HG03064 (cell line): ENCODE results near the gene ACAN.

ENCODE experiments used
- ATAC-seq: cut with Tn5 transposase; IDR thresholded peaks from one replicate; pipeline ENCODE4 v1.9.1; 2021; ENCODE audit warnings: low read depth; ENCODE audit not compliant: unreplicated experiment

The ACAN gene

GRCh38 chr15:88839961-88840360 lies 36.7 kb downstream of the ACAN start:
- no peak for ATAC-seq

GRCh38 chr15:88841236-88841635 lies 38.0 kb downstream of the ACAN start:
- no peak for ATAC-seq

- no peak for ATAC-seq
These were observed 38.9 kb downstream of the ACAN start for GRCh38 chr15:88842156-88842555.

GRCh38 chr15:88843334-88843733 lies 40.1 kb downstream of the ACAN start:
- no peak for ATAC-seq

- ATAC-seq, result no peak
These were observed 41.6 kb downstream of the ACAN start for GRCh38 chr15:88844749-88845386.

- no peak for ATAC-seq
These were observed 42.4 kb downstream of the ACAN start for GRCh38 chr15:88845616-88846015.

GRCh38 chr15:88847144-88847543 lies 43.9 kb downstream of the ACAN start:
- no peak for ATAC-seq

- no peak for ATAC-seq
These were observed 45.0 kb downstream of the ACAN start for GRCh38 chr15:88848203-88848602.

GRCh38 chr15:88849376-88850072 lies 46.3 kb downstream of the ACAN start:
- ATAC-seq, result no peak

GRCh38 chr15:88852476-88852875 lies 49.2 kb downstream of the ACAN start:
- ATAC-seq, result no peak

- no peak for ATAC-seq
These were observed 55.7 kb downstream of the ACAN start for GRCh38 chr15:88858934-88859333.

- ATAC-seq, result no peak
These were observed 56.3 kb downstream of the ACAN start for GRCh38 chr15:88859550-88859949.

- no peak for ATAC-seq
These were observed 57.0 kb downstream of the ACAN start for GRCh38 chr15:88860212-88860611.

- ATAC-seq, result no peak
These were observed 60.2 kb downstream of the ACAN start for GRCh38 chr15:88863412-88863811.

GRCh38 chr15:88864861-88865497 lies 61.7 kb downstream of the ACAN start:
- no peak for ATAC-seq

- no peak for ATAC-seq
These were observed 62.4 kb downstream of the ACAN start for GRCh38 chr15:88865498-88866099.

- no peak for ATAC-seq
These were observed 63.2 kb downstream of the ACAN start for GRCh38 chr15:88866295-88866881.

- ATAC-seq, result no peak
These were observed 68.1 kb downstream of the ACAN start for GRCh38 chr15:88871313-88871712.

- ATAC-seq, result no peak
These were observed 68.9 kb downstream of the ACAN start for GRCh38 chr15:88872106-88872505.

- ATAC-seq, result no peak
These were observed 69.5 kb downstream of the ACAN start for GRCh38 chr15:88872706-88873105.

GRCh38 chr15:88873786-88874185 lies 70.5 kb downstream of the ACAN start:
- ATAC-seq, result no peak
